OCI-LY1 (cell line): ENCODE results near the gene MUL1.

Source experiments
- EZH2 ChIP-seq: fragments of 200-600 bp; sonication (generic), shearing (Covaris generic); IDR thresholded peaks from 2 replicates; pipeline ENCODE4 v1.8.0; 2017; ENCODE audit warnings: borderline replicate concordance, mixed run types, mild to moderate bottlenecking, antibody characterized with exemption, low read length, moderate library complexity, mixed read lengths
- TF ChIP-seq, protein P1 (sequence below): fragments of 200-600 bp; sonication (generic), shearing (Covaris generic); IDR thresholded peaks from 2 replicates; pipeline ENCODE4 v1.5.1; 2017; ENCODE audit warnings: mild to moderate bottlenecking, antibody characterized with exemption, low read length, moderate library complexity, mixed read lengths

DNA sequence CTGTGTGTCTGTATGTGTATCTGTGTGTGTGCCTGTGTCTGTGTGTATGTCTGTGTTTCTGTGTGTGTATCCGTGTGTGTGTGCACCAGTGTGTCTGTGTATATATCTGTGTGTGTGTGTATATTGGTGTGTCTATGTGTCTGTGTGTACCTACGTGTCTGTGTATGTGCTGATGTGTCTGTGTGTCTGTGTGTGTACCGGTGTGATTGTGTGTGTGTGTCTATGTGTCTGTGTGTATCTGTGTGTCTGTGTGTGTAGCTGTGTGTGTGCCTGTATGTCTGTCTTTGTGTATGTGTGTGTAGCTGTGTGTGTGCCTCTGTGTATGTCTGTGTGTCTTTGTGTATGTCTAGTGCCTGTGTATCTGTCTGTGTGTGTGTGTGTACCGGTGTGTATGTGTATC lies 53.9 kb downstream of the MUL1 start:
- TF ChIP-seq, protein P1, sequence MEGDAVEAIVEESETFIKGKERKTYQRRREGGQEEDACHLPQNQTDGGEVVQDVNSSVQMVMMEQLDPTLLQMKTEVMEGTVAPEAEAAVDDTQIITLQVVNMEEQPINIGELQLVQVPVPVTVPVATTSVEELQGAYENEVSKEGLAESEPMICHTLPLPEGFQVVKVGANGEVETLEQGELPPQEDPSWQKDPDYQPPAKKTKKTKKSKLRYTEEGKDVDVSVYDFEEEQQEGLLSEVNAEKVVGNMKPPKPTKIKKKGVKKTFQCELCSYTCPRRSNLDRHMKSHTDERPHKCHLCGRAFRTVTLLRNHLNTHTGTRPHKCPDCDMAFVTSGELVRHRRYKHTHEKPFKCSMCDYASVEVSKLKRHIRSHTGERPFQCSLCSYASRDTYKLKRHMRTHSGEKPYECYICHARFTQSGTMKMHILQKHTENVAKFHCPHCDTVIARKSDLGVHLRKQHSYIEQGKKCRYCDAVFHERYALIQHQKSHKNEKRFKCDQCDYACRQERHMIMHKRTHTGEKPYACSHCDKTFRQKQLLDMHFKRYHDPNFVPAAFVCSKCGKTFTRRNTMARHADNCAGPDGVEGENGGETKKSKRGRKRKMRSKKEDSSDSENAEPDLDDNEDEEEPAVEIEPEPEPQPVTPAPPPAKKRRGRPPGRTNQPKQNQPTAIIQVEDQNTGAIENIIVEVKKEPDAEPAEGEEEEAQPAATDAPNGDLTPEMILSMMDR, result no peak
- TF ChIP-seq EZH2, result no peak
